H9 (cell line): ENCODE data around the gene C17orf113. TPM values are rescaled to one million over a fixed set of nuclear protein-coding genes. Genes with fewer than 3 reads are reported as not detected.

Source experiments
- DNase-seq: peaks from one replicate; pipeline ENCODE4 v3.0.0-alpha.2; 2017
- H2AFZ ChIP-seq: one replicate; pipeline ENCODE4 v1.6.1; 2013; ENCODE audit warnings: mild to moderate bottlenecking, low read length, control low read depth, moderate library complexity
- H2AK5ac ChIP-seq: 2 replicates; pipeline ENCODE4 v1.6.1; 2013; ENCODE audit warnings: low read length, control low read depth, mixed read lengths; ENCODE audit not compliant: insufficient read length
- H2BK120ac ChIP-seq: one replicate; pipeline ENCODE4 v1.6.1; 2013; ENCODE audit warnings: low read depth, mild to moderate bottlenecking, low read length, control low read depth, inconsistent platforms; ENCODE audit not compliant: poor library complexity, severe bottlenecking
- H2BK12ac ChIP-seq: 2 replicates; pipeline ENCODE4 v1.6.1; 2013; ENCODE audit warnings: low read length, control low read depth, mixed read lengths, low read depth; ENCODE audit not compliant: insufficient read length
- H2BK15ac ChIP-seq: 2 replicates; pipeline ENCODE4 v1.6.1; 2013; ENCODE audit warnings: low read depth, low read length, control low read depth
- H2BK20ac ChIP-seq: one replicate; pipeline ENCODE4 v1.6.1; 2013; ENCODE audit warnings: low read depth, mild to moderate bottlenecking, low read length, control low read depth, inconsistent platforms; ENCODE audit not compliant: poor library complexity, severe bottlenecking
- H2BK5ac ChIP-seq: 2 replicates; pipeline ENCODE4 v1.6.1; 2013; ENCODE audit warnings: low read length, control low read depth, mixed read lengths; ENCODE audit not compliant: insufficient read length
- H3K14ac ChIP-seq: 2 replicates; pipeline ENCODE4 v1.6.1; 2013; ENCODE audit warnings: low read length, control low read depth; ENCODE audit not compliant: insufficient read depth
- H3K18ac ChIP-seq: 2 replicates; pipeline ENCODE4 v1.6.1; 2013; ENCODE audit warnings: low read depth, mild to moderate bottlenecking, mixed read lengths, low read length, control low read depth; ENCODE audit not compliant: insufficient read length
- H3K23ac ChIP-seq: 2 replicates; pipeline ENCODE4 v1.6.1; 2013; ENCODE audit warnings: low read length, control low read depth, mixed read lengths, low read depth; ENCODE audit not compliant: insufficient read length
- H3K23me2 ChIP-seq: 2 replicates; pipeline ENCODE4 v1.6.1; 2013; ENCODE audit warnings: low read depth, mild to moderate bottlenecking, mixed read lengths, low read length, control low read depth; ENCODE audit not compliant: insufficient read length, poor library complexity, severe bottlenecking
- H3K27ac ChIP-seq: 2 replicates; pipeline ENCODE4 v1.5.1; 2013; ENCODE audit warnings: low read length, control low read depth, mixed read lengths, low read depth; ENCODE audit not compliant: insufficient read length
- H3K27me3 ChIP-seq: 2 replicates; pipeline ENCODE4 v1.6.1; 2013; ENCODE audit warnings: low read length, control low read depth, inconsistent platforms; ENCODE audit not compliant: insufficient read depth
- H3K4ac ChIP-seq: 2 replicates; pipeline ENCODE4 v1.6.1; 2013; ENCODE audit warnings: low read depth, mild to moderate bottlenecking, control low read depth, inconsistent platforms, low read length, moderate library complexity
- H3K4me1 ChIP-seq: 2 replicates; pipeline ENCODE4 v1.6.1; 2013; ENCODE audit warnings: low read length, control low read depth, inconsistent platforms; ENCODE audit not compliant: insufficient read depth
- H3K4me2 ChIP-seq: 2 replicates; pipeline ENCODE4 v1.6.1; 2013; ENCODE audit warnings: low read length, control low read depth, mixed read lengths; ENCODE audit not compliant: insufficient read length, insufficient read depth
- H3K56ac ChIP-seq: 2 replicates; pipeline ENCODE4 v1.6.1; 2013; ENCODE audit warnings: low read depth, mild to moderate bottlenecking, mixed read lengths, low read length, control low read depth; ENCODE audit not compliant: insufficient read length
- H3K79me1 ChIP-seq: 2 replicates; pipeline ENCODE4 v1.6.1; 2013; ENCODE audit warnings: low read depth, mild to moderate bottlenecking, moderate library complexity, low read length, control low read depth, inconsistent platforms; ENCODE audit not compliant: insufficient read depth, poor library complexity, severe bottlenecking
- H3K79me2 ChIP-seq: 2 replicates; pipeline ENCODE4 v1.6.1; 2013; ENCODE audit warnings: low read length, control low read depth, inconsistent platforms; ENCODE audit not compliant: insufficient read depth
- H3K9ac ChIP-seq: 2 replicates; pipeline ENCODE4 v1.6.1; 2013; ENCODE audit warnings: low read length, control low read depth, mixed read lengths; ENCODE audit not compliant: insufficient read length; ENCODE audit errors: extremely low read depth
- H3K9me3 ChIP-seq: one replicate; pipeline ENCODE4 v1.6.1; 2013; ENCODE audit warnings: low read depth, low read length, inconsistent platforms; ENCODE audit not compliant: control insufficient read depth
- H3T11ph ChIP-seq: one replicate; pipeline ENCODE4 v1.6.1; 2013; ENCODE audit warnings: mild to moderate bottlenecking, low read length, control low read depth, inconsistent platforms
- H4K20me1 ChIP-seq: one replicate; pipeline ENCODE4 v1.6.1; 2013; ENCODE audit not compliant: control insufficient read depth, insufficient read length, insufficient read depth
- H4K5ac ChIP-seq: 2 replicates; pipeline ENCODE4 v1.6.1; 2013; ENCODE audit warnings: low read depth, mild to moderate bottlenecking, mixed read lengths, low read length, control low read depth; ENCODE audit not compliant: insufficient read length
- H4K8ac ChIP-seq: replicated peaks from 2 replicates; pipeline ENCODE4 v1.6.1; 2013; ENCODE audit warnings: low read length, control low read depth, mixed read lengths, low read depth; ENCODE audit not compliant: insufficient read length
- H4K91ac ChIP-seq: 2 replicates; pipeline ENCODE4 v1.6.1; 2013; ENCODE audit warnings: low read depth, mild to moderate bottlenecking, moderate library complexity, mixed read lengths, low read length, control low read depth; ENCODE audit not compliant: insufficient read length
- H3K27ac Mint-ChIP-seq, 3 experiments: 2 replicates in 2 of 3; 3 replicates in 1 of 3; pipeline ENCODE4 v1.8.0; 2020 to 2021; ENCODE audit warnings: mixed read lengths in 3 of 3, mild to moderate bottlenecking in 1 of 3, moderate library complexity in 1 of 3
- H3K27me3 Mint-ChIP-seq: 2 replicates; pipeline ENCODE4 v1.8.0; 2021; ENCODE audit warnings: low read depth, mild to moderate bottlenecking, moderate library complexity, mixed read lengths
- H3K36me3 Mint-ChIP-seq, 3 experiments: 2 replicates in 2 of 3; 3 replicates in 1 of 3; pipeline ENCODE4 v1.8.0; 2020 to 2021; ENCODE audit warnings: low read depth in 3 of 3, mixed read lengths in 3 of 3; ENCODE audit not compliant: insufficient read depth in 1 of 3
- H3K4me1 Mint-ChIP-seq, 2 experiments: 2 replicates each; pipeline ENCODE4 v1.8.0; 2020; ENCODE audit warnings: mixed read lengths in 2 of 2
- H3K4me3 Mint-ChIP-seq, 2 experiments: 2 replicates in 1 of 2; 3 replicates in 1 of 2; pipeline ENCODE4 v1.8.0; 2020 to 2021; ENCODE audit warnings: mild to moderate bottlenecking in 2 of 2, mixed read lengths in 2 of 2, moderate library complexity in 1 of 2
- H3K9me3 Mint-ChIP-seq, 2 experiments: 2 replicates in 1 of 2; 3 replicates in 1 of 2; pipeline ENCODE4 v1.8.0; 2020; ENCODE audit warnings: mild to moderate bottlenecking in 2 of 2, mixed read lengths in 2 of 2, moderate library complexity in 1 of 2
- CTCF ChIP-seq: fragments of 200-600 bp; sonication (generic); conservative IDR thresholded peaks from 3 replicates; pipeline ENCODE4 v1.8.0; 2021; ENCODE audit warnings: antibody characterized with exemption, mild to moderate bottlenecking
- WGBS: extraction: QIAGEN DNeasy Blood & Tissue Kit; methylation state at CpG from one replicate; pipeline ENCODE4 v1.1.7; 2013; ENCODE audit warnings: missing lambda C conversion rate, low lambda C conversion rate, mixed read lengths; ENCODE audit not compliant: insufficient read length; ENCODE audit errors: extremely low coverage; 5-methylcytosine and 5-hydroxymethylcytosine counted together
- total RNA-seq: library from RNA; stranded (reverse); gene quantifications from 2 replicates; pipeline ENCODE4 v1.2.1, GENCODE V29; 2021

The C17orf113 gene
- total RNA-seq, 1 experiment from 2014 or later, result 1.0 TPM

- no peak overlapping the region for H2BK12ac ChIP-seq
- no peaks in the 10 kb centered on the region for H3K9me3 Mint-ChIP-seq
- H2BK15ac ChIP-seq, result no peak overlapping the region
- H2BK5ac ChIP-seq, result no peak overlapping the region
- no peak overlapping the region for H3K4me2 ChIP-seq
- TF ChIP-seq CTCF, result no peak
- no peak overlapping the region for H3K18ac ChIP-seq
- H3K27me3 Mint-ChIP-seq, result peaks cover 6% of the 10 kb centered on the region
- no peak overlapping the region for H3K9ac ChIP-seq
- H3T11ph ChIP-seq, result no peak overlapping the region
- H4K91ac ChIP-seq, result no peak overlapping the region
- H3K36me3 Mint-ChIP-seq, result no peaks in the 10 kb centered on the region
- no peak overlapping the region for H2BK120ac ChIP-seq
- H2BK20ac ChIP-seq, result no peak overlapping the region
- DNase-seq, result no peak
- H4K5ac ChIP-seq, result no peak overlapping the region
- H3K23ac ChIP-seq, result no peak overlapping the region
- no peaks in the 10 kb centered on the region for H3K79me1 ChIP-seq
- H3K27me3 ChIP-seq, result no peaks in the 10 kb centered on the region
- no peaks in the 10 kb centered on the region for H3K23me2 ChIP-seq
- H3K79me2 ChIP-seq, result no peaks in the 10 kb centered on the region
- no peak overlapping the region for H4K8ac ChIP-seq
- H3K4me1 Mint-ChIP-seq, result peaks cover 3 to 19% of the 10 kb centered on the region in 2 experiments; a peak in 3 of 4 replicates
- no peak overlapping the region for H3K56ac ChIP-seq
- H2AFZ ChIP-seq, result no peak overlapping the region
- no peaks in the 10 kb centered on the region for H3K4me1 ChIP-seq
- no peak overlapping the region for H3K4ac ChIP-seq
- no peaks in the 10 kb centered on the region for H4K20me1 ChIP-seq
- H3K27ac Mint-ChIP-seq, result no peak overlapping the region
- no CpG with 5 or more reads among the region's 7 CpGs for WGBS
- no peak overlapping the region for H3K14ac ChIP-seq
- H3K4me3 Mint-ChIP-seq, result no peak overlapping the region
- no peaks in the 10 kb centered on the region for H3K9me3 ChIP-seq
- no peak overlapping the region for H2AK5ac ChIP-seq
- no peak overlapping the region for H3K27ac ChIP-seq
These were observed 36.8 kb upstream of the C17orf113 start for GRCh38 chr17:42087042-42087701.
